HuH-7.5 (cell line): ENCODE results near the gene ZBTB11.
"Not testable (repeated sequence)": the region's sequence is repeated elsewhere in the genome, so short reads cannot be mapped to it uniquely, and the experiment has no call there.

Experiments
- DNase-seq: peaks from one replicate; pipeline ENCODE4 v3.0.0; 2011; ENCODE audit warnings: low spot score

ZBTB11 gene

GRCh38 chr3:101691685-101692671, 15.0 kb upstream of the ZBTB11 start:
- DNase-seq, result not testable (repeated sequence)

- DNase-seq, result no peak
These were observed 14.0 kb upstream of the ZBTB11 start for GRCh38 chr3:101690972-101691371.

GRCh38 chr3:101689286-101689685, 12.4 kb upstream of the ZBTB11 start:
- no peak for DNase-seq

- DNase-seq, result no peak
These were observed 10.4 kb upstream of the ZBTB11 start for GRCh38 chr3:101687142-101687931.

GRCh38 chr3:101685870-101686307, 9.0 kb upstream of the ZBTB11 start:
- no peak for DNase-seq

- DNase-seq, result no peak
These were observed 8.1 kb upstream of the ZBTB11 start for GRCh38 chr3:101685050-101685400.

- no peak for DNase-seq
These were observed 3.5 kb upstream of the ZBTB11 start for GRCh38 chr3:101680466-101680865.

GRCh38 chr3:101678837-101679236, 1.9 kb upstream of the ZBTB11 start:
- DNase-seq, result not testable (repeated sequence)

GRCh38 chr3:101677436-101678286, 729 bp upstream of the ZBTB11 start:
- DNase-seq, result no peak

GRCh38 chr3:101676216-101676764, 642 bp downstream of the ZBTB11 start:
- peak; percentile 86 for DNase-seq

GRCh38 chr3:101675709-101676215, 1.2 kb downstream of the ZBTB11 start:
- DNase-seq, result no peak

GRCh38 chr3:101674518-101674917, 2.4 kb downstream of the ZBTB11 start:
- DNase-seq, result no peak

GRCh38 chr3:101673953-101674352, 3.0 kb downstream of the ZBTB11 start:
- no peak for DNase-seq

- DNase-seq, result no peak
These were observed 5.9 kb downstream of the ZBTB11 start for GRCh38 chr3:101671014-101671413.

GRCh38 chr3:101667844-101668243, 9.1 kb downstream of the ZBTB11 start:
- DNase-seq, result no peak

- no peak for DNase-seq
These were observed 9.6 kb downstream of the ZBTB11 start for GRCh38 chr3:101667331-101667730.

- no peak for DNase-seq
These were observed 11.1 kb downstream of the ZBTB11 start for GRCh38 chr3:101665851-101666250.

GRCh38 chr3:101665357-101665756, 11.6 kb downstream of the ZBTB11 start:
- DNase-seq, result no peak

- no peak for DNase-seq
These were observed 16.2 kb downstream of the ZBTB11 start for GRCh38 chr3:101660714-101661113.

GRCh38 chr3:101656651-101657050, 20.3 kb downstream of the ZBTB11 start:
- no peak for DNase-seq

- no peak for DNase-seq
These were observed 30.2 kb downstream of the ZBTB11 start for GRCh38 chr3:101646726-101647125.
